GM12892 (cell line): ENCODE results near the gene MINK1.

ENCODE experiments used
- POLR2A ChIP-seq: IDR thresholded peaks from 2 replicates; pipeline ENCODE4 v1.6.1; 2011; ENCODE audit warnings: low read depth, low read length, control low read depth
- POLR2AphosphoS5 ChIP-seq: IDR thresholded peaks from 2 replicates; pipeline ENCODE4 v1.6.1; 2011; ENCODE audit warnings: low read depth, low read length, control low read depth

- TF ChIP-seq POLR2A = no peak
- TF ChIP-seq POLR2AphosphoS5 = no peak
Observed at GRCh38 chr17:4858068-4858881, 25.1 kb downstream of the MINK1 start.
